H1 (cell line): Measurements from ENCODE around the gene NLRP6. TPM values are rescaled to one million over a fixed set of nuclear protein-coding genes. Genes with fewer than 3 reads are reported as not detected.
A peak's percentile ranks its signal among the peaks of the same experiment; 100 is the strongest.

Experiments used
- CTCF ChIA-PET: fragments of 300-600 bp; sonication (Branson Sonifier 250); formaldehyde crosslinking; loops from one replicate; lab custom pipeline; 2021; ENCODE audit not compliant: partially characterized antibody; lab: Charles Lee
- POLR2A ChIA-PET: fragments of 300-600 bp; sonication (Branson Sonifier 250); formaldehyde crosslinking; loops from one replicate; lab custom pipeline; 2021; ENCODE audit warnings: inconsistent platforms; ENCODE audit not compliant: partially characterized antibody; lab: Charles Lee
- DNase-seq, 2 experiments: peaks; one replicate each; pipeline versions ENCODE4 v3.0.0 to v3.0.0-alpha.2; 2010 to 2022; ENCODE audit warnings: low spot score in 2 of 2, low read depth in 1 of 2, mixed read lengths in 1 of 2
- FAIRE-seq: peaks from 2 replicates; lab custom pipeline; 2011; peaks lifted over from hg19 to GRCh38; lab: Jason Lieb, UNC
- H2AFZ ChIP-seq: 2 replicates; pipeline ENCODE4 v1.8.1; 2012; ENCODE audit warnings: low read length, inconsistent platforms
- H2AK5ac ChIP-seq: 2 replicates; pipeline ENCODE4 v1.6.1; 2013; ENCODE audit warnings: low read depth, low read length
- H2BK120ac ChIP-seq: replicated peaks from 2 replicates; pipeline ENCODE3; 2013; ENCODE audit warnings: low read depth, low read length, inconsistent platforms
- H2BK12ac ChIP-seq: 2 replicates; pipeline ENCODE4 v1.6.1; 2013; ENCODE audit warnings: low read depth, low read length
- H2BK15ac ChIP-seq: 2 replicates; pipeline ENCODE4 v1.6.1; 2013; ENCODE audit warnings: low read length
- H2BK20ac ChIP-seq: 2 replicates; pipeline ENCODE4 v1.6.1; 2013; ENCODE audit warnings: low read length
- H2BK5ac ChIP-seq: 2 replicates; pipeline ENCODE4 v1.6.1; 2013; ENCODE audit warnings: low read depth, low read length
- H3K14ac ChIP-seq: 2 replicates; pipeline ENCODE4 v1.6.1; 2013; ENCODE audit warnings: inconsistent platforms; ENCODE audit not compliant: insufficient read length
- H3K18ac ChIP-seq: 2 replicates; pipeline ENCODE4 v1.6.1; 2013; ENCODE audit warnings: low read length; ENCODE audit errors: extremely low read depth
- H3K23ac ChIP-seq: 2 replicates; pipeline ENCODE4 v1.6.1; 2013; ENCODE audit warnings: inconsistent platforms; ENCODE audit not compliant: insufficient read length
- H3K23me2 ChIP-seq: 2 replicates; pipeline ENCODE4 v1.6.1; 2013; ENCODE audit warnings: low read depth, low read length
- H3K27ac ChIP-seq: 2 replicates; pipeline ENCODE4 v1.6.1; 2011; ENCODE audit warnings: low read depth, low read length, inconsistent platforms
- H3K27me3 ChIP-seq, 4 experiments: replicated peaks in 1 of 4; 1 replicate in 1 of 4; 2 replicates in 3 of 4; pipeline versions ENCODE4 v1.6.1 to v1.8.1; 2011 to 2013; ENCODE audit warnings: low read length in 3 of 4, mild to moderate bottlenecking in 3 of 4, inconsistent platforms in 2 of 4, mixed read lengths in 2 of 4, moderate library complexity in 1 of 4; ENCODE audit not compliant: control insufficient read depth in 3 of 4, insufficient read depth in 3 of 4; ENCODE audit errors: extremely low read depth in 1 of 4
- H3K36me3 ChIP-seq, 4 experiments: 2 replicates each; pipeline versions ENCODE4 v1.6.1 to v1.8.1; 2011 to 2013; ENCODE audit warnings: mild to moderate bottlenecking in 4 of 4, low read length in 3 of 4, moderate library complexity in 2 of 4, control low read depth in 1 of 4, inconsistent platforms in 1 of 4; ENCODE audit not compliant: insufficient read depth in 4 of 4, control insufficient read depth in 2 of 4
- H3K4ac ChIP-seq: replicated peaks from 2 replicates; pipeline ENCODE3; 2013; ENCODE audit warnings: low read length, low read depth, mixed read lengths, inconsistent platforms; ENCODE audit not compliant: insufficient read length
- H3K4me1 ChIP-seq, 4 experiments: replicated peaks in 1 of 4; 1 replicate in 1 of 4; 2 replicates in 3 of 4; pipeline versions ENCODE4 v1.6.1 to v1.8.1; 2011 to 2013; ENCODE audit warnings: low read length in 3 of 4, inconsistent platforms in 2 of 4, mixed read lengths in 1 of 4; ENCODE audit not compliant: insufficient read depth in 4 of 4, control insufficient read depth in 3 of 4
- H3K4me2 ChIP-seq, 2 experiments: 2 replicates each; pipeline versions ENCODE4 v1.6.1 to v1.8.1; 2011 to 2013; ENCODE audit warnings: low read depth in 2 of 2, low read length in 2 of 2, control low read depth in 1 of 2, inconsistent platforms in 1 of 2, mild to moderate bottlenecking in 1 of 2; ENCODE audit not compliant: insufficient read depth in 1 of 2
- H3K4me3 ChIP-seq, 4 experiments: fragments of 200-600, 300-600 bp in 1 of 4; sonication (generic), shearing (Covaris generic), sonication (Bioruptor Twin) in 1 of 4; 2 replicates each; pipeline versions ENCODE4 v1.5.1 to v1.8.1; 2011 to 2016; ENCODE audit warnings: low read length in 4 of 4, low read depth in 3 of 4, control low read depth in 2 of 4, inconsistent platforms in 2 of 4, mild to moderate bottlenecking in 2 of 4, mixed read lengths in 1 of 4, moderate library complexity in 1 of 4; ENCODE audit not compliant: insufficient read depth in 2 of 4; ENCODE audit errors: extremely low read depth in 1 of 4
- H3K56ac ChIP-seq: replicated peaks from 2 replicates; pipeline ENCODE3; 2013; ENCODE audit warnings: low read depth, mild to moderate bottlenecking, mixed read lengths, low read length, inconsistent platforms; ENCODE audit not compliant: insufficient read length
- H3K79me1 ChIP-seq: 2 replicates; pipeline ENCODE4 v1.6.1; 2013; ENCODE audit warnings: low read depth, low read length, control low read depth
- H3K79me2 ChIP-seq, 2 experiments: 2 replicates each; pipeline versions ENCODE4 v1.6.1 to v1.8.1; 2012 to 2013; ENCODE audit warnings: low read length in 2 of 2, mild to moderate bottlenecking in 2 of 2, inconsistent platforms in 1 of 2; ENCODE audit not compliant: insufficient read depth in 2 of 2, control insufficient read depth in 1 of 2
- H3K9ac ChIP-seq, 4 experiments: replicated peaks in 1 of 4; 1 replicate in 1 of 4; 2 replicates in 3 of 4; pipeline versions ENCODE4 v1.6.1 to v1.8.1; 2011 to 2013; ENCODE audit warnings: low read depth in 3 of 4, low read length in 3 of 4, control low read depth in 2 of 4, mild to moderate bottlenecking in 2 of 4, moderate library complexity in 2 of 4, inconsistent platforms in 1 of 4; ENCODE audit errors: extremely low read depth in 1 of 4
- H3K9me3 ChIP-seq, 2 experiments: 2 replicates each; pipeline versions ENCODE4 v1.6.1 to v1.8.1; 2012 to 2013; ENCODE audit warnings: mild to moderate bottlenecking in 2 of 2, moderate library complexity in 2 of 2, control low read depth in 1 of 2, inconsistent platforms in 1 of 2, low read depth in 1 of 2, low read length in 1 of 2, mixed read lengths in 1 of 2; ENCODE audit not compliant: insufficient read depth in 2 of 2
- H4K20me1 ChIP-seq, 2 experiments: replicated peaks in 1 of 2; 2 replicates each; pipeline versions ENCODE3 to v1.8.1; 2011 to 2013; ENCODE audit warnings: inconsistent platforms in 2 of 2, low read length in 2 of 2, mild to moderate bottlenecking in 1 of 2; ENCODE audit not compliant: insufficient read depth in 2 of 2, control insufficient read depth in 1 of 2
- H4K5ac ChIP-seq: 2 replicates; pipeline ENCODE4 v1.6.1; 2013; ENCODE audit warnings: low read length, low read depth, mixed read lengths, inconsistent platforms; ENCODE audit not compliant: insufficient read length
- H4K8ac ChIP-seq: 2 replicates; pipeline ENCODE4 v1.8.0; 2013; ENCODE audit warnings: mild to moderate bottlenecking, moderate library complexity, low read length, inconsistent platforms; ENCODE audit not compliant: insufficient read depth; ENCODE audit errors: extremely low read depth
- H4K91ac ChIP-seq: replicated peaks from 2 replicates; pipeline ENCODE3; 2013; ENCODE audit warnings: low read length, mixed read lengths, inconsistent platforms; ENCODE audit not compliant: insufficient read length
- ASH2L ChIP-seq: fragments of 200-600, 300-600 bp; sonication (generic); IDR thresholded peaks from one replicate; pipeline ENCODE4 v1.7.1; 2017; ENCODE audit warnings: low read length
- BACH1 ChIP-seq: IDR thresholded peaks from 2 replicates; pipeline ENCODE4 v1.6.1; 2012; ENCODE audit warnings: low read length, improper control_type of control experiment
- CBX8 ChIP-seq: fragments of 300-800, 300-1000 bp; sonication (generic); IDR thresholded peaks from 2 replicates; pipeline ENCODE4 v1.7.1; 2016; ENCODE audit warnings: low read depth, low read length, borderline replicate concordance
- CTCF ChIP-seq, 3 experiments: IDR thresholded peaks; 1 replicate in 2 of 3; 2 replicates in 1 of 3; pipeline versions ENCODE4 v1.5.1 to v1.6.1; 2011; ENCODE audit warnings: low read length in 3 of 3, mild to moderate bottlenecking in 3 of 3, inconsistent platforms in 2 of 3, low read depth in 1 of 3, moderate library complexity in 1 of 3; ENCODE audit not compliant: insufficient read depth in 1 of 3; ENCODE audit errors: control extremely low read depth in 1 of 3
- FOSL1 ChIP-seq: IDR thresholded peaks from 2 replicates; pipeline ENCODE4 v1.6.1; 2011; ENCODE audit warnings: mild to moderate bottlenecking, low read depth, low read length, moderate library complexity; ENCODE audit not compliant: insufficient read depth
- JUN ChIP-seq: IDR thresholded peaks from 2 replicates; pipeline ENCODE4 v1.6.1; 2011; ENCODE audit warnings: low read depth, mild to moderate bottlenecking, improper control_type of control experiment, low read length
- NANOG ChIP-seq: IDR thresholded peaks from 2 replicates; pipeline ENCODE4 v1.6.1; 2011; ENCODE audit warnings: low read length, low read depth, mild to moderate bottlenecking, inconsistent platforms; ENCODE audit not compliant: insufficient read depth, poor library complexity, severe bottlenecking
- RXRA ChIP-seq: IDR thresholded peaks from 2 replicates; pipeline ENCODE4 v1.6.1; 2011; ENCODE audit warnings: low read depth, mild to moderate bottlenecking, low read length, moderate library complexity; ENCODE audit not compliant: insufficient read depth
- SP1 ChIP-seq: IDR thresholded peaks from 2 replicates; pipeline ENCODE4 v1.6.1; 2011; ENCODE audit warnings: low read depth, low read length
- WGBS, 2 experiments: shearing (Covaris generic) in 1 of 2; methylation state at CpG; one replicate each; pipeline versions ENCODE4 v1.1.6 to v1.1.7; 2013 to 2015; ENCODE audit warnings: low lambda C conversion rate in 2 of 2, mixed read lengths in 2 of 2, inconsistent platforms in 1 of 2, low coverage in 1 of 2, missing lambda C conversion rate in 1 of 2; ENCODE audit not compliant: insufficient replicate concordance in 2 of 2, insufficient coverage in 1 of 2, insufficient read length in 1 of 2; ENCODE audit errors: extremely low coverage in 1 of 2, missing lambda C conversion rate in 1 of 2; 5-methylcytosine and 5-hydroxymethylcytosine counted together
- polyA plus RNA-seq, 7 experiments: library from polyadenylated mRNA; depleted of rRNA in 3 of 7; stranded (reverse) in 5 of 7; unstranded in 2 of 7; fragments of >200 nt in 5 of 7; fragments of 200-250 nt in 2 of 7; gene quantifications; 1 replicate in 5 of 7; 2 replicates in 1 of 7; 4 replicates in 1 of 7; pipeline versions ENCODE4 v1.2.1 to v1.2.3, GENCODE V29; 2011 to 2013; ENCODE audit warnings: missing spikeins in 2 of 7, mixed read lengths in 2 of 7
- total RNA-seq: library from RNA; stranded (reverse); fragmentation: NEBNext Ultra II Directional; extraction: Animal tissue kit (Norgen Biotek cat#: 25700); gene quantifications from 2 replicates; pipeline ENCODE4 v1.2.1, GENCODE V29; 2021
- TF ChIP-seq, protein P1 (sequence below): IDR thresholded peaks from 2 replicates; pipeline ENCODE4 v1.6.1; 2011; ENCODE audit warnings: low read depth, mild to moderate bottlenecking, low read length; ENCODE audit not compliant: insufficient read depth

NLRP6 gene
- total and polyA plus RNA-seq, 2 of the 8 experiments (the other 6 are each of a cell fraction or from before 2014, with no cell fraction given), result not detected

- Histone ChIP-seq H3K27ac (no peak overlapping the region), H3K4me2 (no peak overlapping the region), H2BK12ac (0 out of 2 replicates have a peak overlapping the region, but pooled peaks have one; percentile 94), H4K8ac (no peak overlapping the region), H3K4me1 (peaks cover 0 to 5% (median 1%) of the 10 kb centered on the region in 4 experiments; a peak in 4 of 7 replicates), H3K79me2 (no peaks in the 10 kb centered on the region), H3K4ac (no peak overlapping the region), H3K56ac (no peak overlapping the region), H2BK15ac (0 out of 2 replicates have a peak overlapping the region, but pooled peaks have one; percentile 75), H3K79me1 (no peaks in the 10 kb centered on the region), H3K4me3 (no peak overlapping the region), H2AFZ (no peak overlapping the region), H3K27me3 (peaks cover 0 to 6% (median 3%) of the 10 kb centered on the region in 4 experiments; a peak in 2 of 7 replicates), H2BK20ac (no peak overlapping the region), H4K20me1 (no peaks in the 10 kb centered on the region), H2BK120ac (no peak overlapping the region), H3K18ac (no peak overlapping the region), H3K14ac (no peak overlapping the region), H2BK5ac (no peak overlapping the region), H4K5ac (no peak overlapping the region), H4K91ac (no peak overlapping the region), H3K9me3 (no peaks in the 10 kb centered on the region), H2AK5ac (no peak overlapping the region), H3K23me2 (no peaks in the 10 kb centered on the region), H3K23ac (no peak overlapping the region), H3K9ac (no peak overlapping the region), H3K36me3 (no peaks in the 10 kb centered on the region)
- 98% methylated on average over 3 of the region's 4 CpGs; no CpG with 5 or more reads in 1 of the 2 experiments for WGBS, 2 experiments
- ChIA-PET POLR2A (interaction anchor here (0.7 to 7.7 kb wide), 10 partner anchors 10 to 114 kb away, joined by 3 to 51 read pairs (median 6); partner anchors contain the start of gene IFITM5), CTCF (interaction anchor here (0.9 to 8.6 kb wide), 7 partner anchors 9 to 73 kb away, joined by 3 to 88 read pairs (median 4); no protein-coding TSS in a partner anchor)
- FAIRE-seq, result no peak
- DNase-seq, result peak in 1 of 2 experiments; percentile 41
- no peak for TF ChIP-seq NANOG
- no peak for TF ChIP-seq BACH1
- no peak for TF ChIP-seq SP1
- TF ChIP-seq FOSL1, result no peak
- TF ChIP-seq ASH2L, result no peak
- no peak for TF ChIP-seq JUN
- TF ChIP-seq, protein P1, sequence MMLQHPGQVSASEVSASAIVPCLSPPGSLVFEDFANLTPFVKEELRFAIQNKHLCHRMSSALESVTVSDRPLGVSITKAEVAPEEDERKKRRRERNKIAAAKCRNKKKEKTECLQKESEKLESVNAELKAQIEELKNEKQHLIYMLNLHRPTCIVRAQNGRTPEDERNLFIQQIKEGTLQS, result no peak
- TF ChIP-seq RXRA, result no peak
- TF ChIP-seq CBX8, result no peak
- no peak for TF ChIP-seq CTCF (IDR thresholded peaks at IDR 0.05; ENCODE audit: control extremely low read depth in 1 of 3, insufficient read depth in 1 of 3, low read depth in 1 of 3, low read length in 3 of 3)
Measured at GRCh38 chr11:282171-282570, 4.0 kb downstream of the NLRP6 start.
